ENCODE data around the gene CRLF1.

CRLF1 gene

DNA sequence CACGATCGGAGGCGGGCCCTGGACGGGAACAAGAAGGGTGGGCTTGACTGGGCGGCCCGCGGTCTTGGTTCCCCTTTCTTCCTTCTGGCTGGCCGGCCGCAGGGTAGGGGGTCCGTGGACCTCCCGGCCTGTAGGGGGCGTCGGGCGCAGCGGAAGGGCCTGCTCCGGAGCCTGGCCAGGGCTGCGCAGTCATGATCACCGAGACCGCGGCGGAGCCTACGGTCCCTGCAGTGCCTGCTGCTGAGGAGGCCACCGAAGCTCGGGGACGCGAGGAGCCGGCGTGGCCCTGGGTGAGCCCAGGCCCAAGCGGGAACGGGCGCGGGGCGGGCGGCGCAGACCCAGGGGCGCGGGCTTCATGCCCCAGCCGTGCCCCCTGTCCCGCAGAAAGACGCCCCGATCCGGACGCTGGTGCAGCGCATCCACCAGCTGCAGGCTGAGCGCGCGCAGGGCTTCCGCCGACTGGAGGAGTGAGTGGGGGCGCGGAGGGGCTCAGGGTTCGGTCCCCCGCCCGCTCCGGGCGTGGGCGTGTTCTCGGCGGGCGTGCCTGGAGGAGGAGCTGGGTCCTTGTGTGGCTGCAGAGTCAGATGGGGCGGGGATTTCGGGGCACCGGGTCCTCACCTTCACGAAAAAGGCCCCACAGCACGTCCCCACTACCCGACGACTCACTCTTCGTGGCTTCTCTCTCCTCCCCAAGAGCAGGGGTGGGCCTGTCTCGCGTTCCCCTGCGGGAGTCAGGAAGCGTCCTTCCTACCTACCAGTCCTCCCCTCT is 17.8 kb downstream of the CRLF1 start, which contains the start of gene REX1BD:
REX1BD (plus strand) TSS at position 188 of the 769 bp plus-strand sequence; CDS start at position 192, 4 bp downstream.
- peak within 1 kb of the TSS; percentile 83 to 96 (median 95) for H3K27ac Mint-ChIP-seq
- no peaks in the 10 kb centered on the region for H3K9me3 Mint-ChIP-seq
- peaks cover 24% of the 10 kb centered on the region for H3K4me1 Mint-ChIP-seq
- peak within 1 kb of the TSS; percentile 87 to 91 (median 90) for H3K4me3 Mint-ChIP-seq
- no peaks in the 10 kb centered on the region for H3K36me3 Mint-ChIP-seq (ENCODE audit: low read depth)
- TF ChIP-seq, protein P1, sequence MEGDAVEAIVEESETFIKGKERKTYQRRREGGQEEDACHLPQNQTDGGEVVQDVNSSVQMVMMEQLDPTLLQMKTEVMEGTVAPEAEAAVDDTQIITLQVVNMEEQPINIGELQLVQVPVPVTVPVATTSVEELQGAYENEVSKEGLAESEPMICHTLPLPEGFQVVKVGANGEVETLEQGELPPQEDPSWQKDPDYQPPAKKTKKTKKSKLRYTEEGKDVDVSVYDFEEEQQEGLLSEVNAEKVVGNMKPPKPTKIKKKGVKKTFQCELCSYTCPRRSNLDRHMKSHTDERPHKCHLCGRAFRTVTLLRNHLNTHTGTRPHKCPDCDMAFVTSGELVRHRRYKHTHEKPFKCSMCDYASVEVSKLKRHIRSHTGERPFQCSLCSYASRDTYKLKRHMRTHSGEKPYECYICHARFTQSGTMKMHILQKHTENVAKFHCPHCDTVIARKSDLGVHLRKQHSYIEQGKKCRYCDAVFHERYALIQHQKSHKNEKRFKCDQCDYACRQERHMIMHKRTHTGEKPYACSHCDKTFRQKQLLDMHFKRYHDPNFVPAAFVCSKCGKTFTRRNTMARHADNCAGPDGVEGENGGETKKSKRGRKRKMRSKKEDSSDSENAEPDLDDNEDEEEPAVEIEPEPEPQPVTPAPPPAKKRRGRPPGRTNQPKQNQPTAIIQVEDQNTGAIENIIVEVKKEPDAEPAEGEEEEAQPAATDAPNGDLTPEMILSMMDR (IDR thresholded peaks at IDR 0.05; ENCODE audit: unreplicated experiment in 3 of 3): peak; percentile 87 to 97 (median 88)
- peaks cover 18% of the 10 kb centered on the region for H3K27me3 Mint-ChIP-seq (ENCODE audit: low read depth)

DNA sequence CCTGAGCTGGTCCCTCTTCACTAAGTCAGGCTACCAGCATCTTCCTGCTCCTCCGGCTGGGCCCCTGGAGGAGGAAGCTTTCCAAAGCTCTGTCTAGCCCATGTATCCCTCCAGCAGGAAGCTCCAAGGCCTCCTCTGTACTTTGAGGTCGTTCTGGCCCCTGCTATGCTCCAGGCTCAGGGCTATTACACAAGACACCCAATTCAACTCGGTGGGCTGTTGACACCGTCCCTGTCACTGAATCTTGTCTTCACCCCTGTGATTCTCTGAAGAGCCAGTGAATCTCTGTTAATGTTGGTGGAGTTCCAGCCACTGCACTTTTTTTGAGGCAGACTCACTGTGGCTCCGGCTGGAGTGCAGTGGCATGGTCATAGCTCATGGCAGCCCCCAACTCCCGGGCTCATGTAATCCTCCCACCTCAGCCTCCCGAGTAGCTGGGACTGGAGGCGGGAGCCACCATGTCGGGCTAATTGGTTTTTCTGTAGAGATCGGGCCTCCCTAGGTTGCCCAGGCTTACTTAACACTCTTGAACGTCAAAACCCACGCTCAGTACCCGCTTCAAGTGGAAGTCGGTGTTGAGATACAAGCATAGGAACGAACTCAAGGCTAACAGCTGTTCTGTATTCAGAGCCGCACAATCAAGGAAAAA is 18.5 kb downstream of the CRLF1 start:
- Mint-ChIP-seq H3K27ac (peak overlapping the region; percentile 82 to 96 (median 83)), H3K27me3 (ENCODE audit: low read depth) (peaks cover 18% of the 10 kb centered on the region), H3K4me3 (peak overlapping the region; percentile 86 to 90 (median 87)), H3K4me1 (peaks cover 20% of the 10 kb centered on the region), H3K9me3 (no peaks in the 10 kb centered on the region), H3K36me3 (ENCODE audit: low read depth) (no peaks in the 10 kb centered on the region)
- TF ChIP-seq, protein P1 (IDR thresholded peaks at IDR 0.05; ENCODE audit: unreplicated experiment in 3 of 3): no peak

DNA sequence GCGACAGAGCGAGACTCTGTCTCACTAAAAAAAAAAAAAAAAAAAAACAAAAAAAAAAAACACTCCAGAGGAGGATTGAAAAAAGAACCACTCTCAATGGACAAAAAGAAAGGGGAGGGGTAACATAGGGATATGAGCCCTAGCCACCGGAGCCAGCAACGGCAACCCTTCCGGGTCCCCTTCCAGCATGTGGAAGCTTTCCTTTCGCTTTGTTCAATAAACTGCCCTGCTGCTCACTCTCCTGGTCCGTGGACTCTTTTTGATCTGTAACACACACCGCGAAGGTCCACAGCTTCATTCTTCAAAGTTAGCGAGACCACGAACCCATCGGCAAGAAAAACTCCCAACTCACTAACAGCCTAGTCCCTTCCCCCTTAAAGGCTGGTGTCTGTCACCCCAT is 19.0 kb downstream of the CRLF1 start:
- TF ChIP-seq, protein P1 (IDR thresholded peaks at IDR 0.05; ENCODE audit: unreplicated experiment in 3 of 3): no peak
- H3K4me1 Mint-ChIP-seq: peaks cover 20% of the 10 kb centered on the region
- H3K27ac Mint-ChIP-seq: peak overlapping the region; percentile 82 to 96 (median 83)
- peak overlapping the region; percentile 45 to 90 (median 86) for H3K4me3 Mint-ChIP-seq
- H3K36me3 Mint-ChIP-seq (ENCODE audit: low read depth): no peaks in the 10 kb centered on the region
- no peaks in the 10 kb centered on the region for H3K9me3 Mint-ChIP-seq
- H3K27me3 Mint-ChIP-seq (ENCODE audit: low read depth): peaks cover 18% of the 10 kb centered on the region

DNA sequence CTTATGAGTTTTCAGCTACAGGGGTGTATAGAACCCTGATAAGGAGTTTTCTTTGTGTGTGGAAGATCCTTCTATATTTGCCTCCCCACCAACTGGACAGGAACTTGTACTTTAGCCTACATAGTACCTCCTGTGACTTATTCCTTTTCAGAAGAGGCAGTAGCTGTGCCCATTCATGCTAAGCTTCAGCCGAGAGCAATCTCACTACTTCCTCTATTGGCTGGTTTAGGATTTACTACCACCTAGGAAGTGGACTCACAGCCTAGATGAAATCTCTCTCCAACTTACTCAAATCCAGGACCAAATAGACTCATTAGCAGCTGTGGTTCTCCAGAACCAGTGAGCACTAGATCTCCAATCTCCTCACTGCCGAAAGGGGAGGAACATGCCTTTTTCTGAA is 20.3 kb downstream of the CRLF1 start:
- TF ChIP-seq, protein P1 (IDR thresholded peaks at IDR 0.05; ENCODE audit: unreplicated experiment in 3 of 3): no peak
- peaks cover 18% of the 10 kb centered on the region for H3K27me3 Mint-ChIP-seq (ENCODE audit: low read depth)
- peak overlapping the region; percentile 1 to 73 (median 63) for H3K4me3 Mint-ChIP-seq
- peaks cover 20% of the 10 kb centered on the region for H3K4me1 Mint-ChIP-seq
- H3K9me3 Mint-ChIP-seq: no peaks in the 10 kb centered on the region
- no peaks in the 10 kb centered on the region for H3K36me3 Mint-ChIP-seq (ENCODE audit: low read depth)
- peak overlapping the region in 2 of 3 experiments; percentile 53 to 69 for H3K27ac Mint-ChIP-seq

DNA sequence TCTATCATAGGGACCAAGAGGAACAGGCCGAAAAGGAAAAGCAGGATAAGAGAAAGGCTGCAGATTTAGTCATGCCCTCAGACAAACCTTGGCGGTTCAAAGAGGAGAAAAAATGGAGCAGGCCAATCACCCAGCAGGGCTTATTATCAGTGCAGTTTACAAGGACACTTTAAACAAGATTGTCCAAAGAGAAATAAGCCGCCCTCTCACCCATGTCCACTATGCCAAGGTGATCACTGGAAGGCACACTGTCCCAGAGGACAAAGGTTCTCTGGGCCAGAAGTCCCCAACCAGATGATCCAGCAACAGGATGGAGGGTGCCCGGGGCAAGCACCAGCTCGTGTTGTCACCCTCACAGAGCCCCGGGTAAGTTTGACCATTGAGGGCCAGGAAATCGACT is 26.3 kb downstream of the CRLF1 start:
- Mint-ChIP-seq H3K4me1 (no peaks in the 10 kb centered on the region), H3K4me3 (no peak overlapping the region), H3K27ac (no peak overlapping the region), H3K36me3 (ENCODE audit: low read depth) (peaks cover 11% of the 10 kb centered on the region), H3K27me3 (ENCODE audit: low read depth) (peaks cover 6% of the 10 kb centered on the region), H3K9me3 (no peaks in the 10 kb centered on the region)
- TF ChIP-seq, protein P1 (IDR thresholded peaks at IDR 0.05; ENCODE audit: unreplicated experiment in 3 of 3): no peak
